ENCODE measurements around the gene RABEPK.
"Not testable (repeated sequence)": the region's sequence is repeated elsewhere in the genome, so short reads cannot be mapped to it uniquely, and the experiment has no call there.

Gene RABEPK

GRCh38 chr9:125255781-125256391 is 55.5 kb downstream of the RABEPK start:
- Mint-ChIP-seq H3K27ac (no peak overlapping the region), H3K27me3 (ENCODE audit: low read depth) (no peaks in the 10 kb centered on the region), H3K4me1 (ENCODE audit: low read depth) (peaks cover 2% of the 10 kb centered on the region), H3K36me3 (ENCODE audit: low read depth) (no peaks in the 10 kb centered on the region), H3K4me3 (no peak overlapping the region), H3K9me3 (no peaks in the 10 kb centered on the region)

- no peaks in the 10 kb centered on the region for H3K27me3 Mint-ChIP-seq (ENCODE audit: low read depth)
- no peak overlapping the region for H3K27ac Mint-ChIP-seq
- H3K4me3 Mint-ChIP-seq = no peak overlapping the region
- peaks cover 5% of the 10 kb centered on the region for H3K36me3 Mint-ChIP-seq (ENCODE audit: low read depth)
- H3K4me1 Mint-ChIP-seq (ENCODE audit: low read depth) = peaks cover 15% of the 10 kb centered on the region
- H3K9me3 Mint-ChIP-seq = no peaks in the 10 kb centered on the region
Measured at GRCh38 chr9:125258160-125258785, 57.9 kb downstream of the RABEPK start.

GRCh38 chr9:125258832-125259534 is 58.6 kb downstream of the RABEPK start:
- Mint-ChIP-seq H3K4me1 (ENCODE audit: low read depth) (peaks cover 20% of the 10 kb centered on the region), H3K4me3 (no peak overlapping the region), H3K27me3 (ENCODE audit: low read depth) (no peaks in the 10 kb centered on the region), H3K27ac (no peak overlapping the region), H3K9me3 (no peaks in the 10 kb centered on the region), H3K36me3 (ENCODE audit: low read depth) (peaks cover 7% of the 10 kb centered on the region)

GRCh38 chr9:125260561-125260960 is 60.2 kb downstream of the RABEPK start:
- peak overlapping the region; percentile 96 for H3K27ac Mint-ChIP-seq
- peaks cover 14% of the 10 kb centered on the region for H3K36me3 Mint-ChIP-seq (ENCODE audit: low read depth)
- H3K4me3 Mint-ChIP-seq = peak overlapping the region; percentile 99
- no peaks in the 10 kb centered on the region for H3K27me3 Mint-ChIP-seq (ENCODE audit: low read depth)
- peaks cover 31% of the 10 kb centered on the region for H3K4me1 Mint-ChIP-seq (ENCODE audit: low read depth)
- H3K9me3 Mint-ChIP-seq = no peaks in the 10 kb centered on the region

- Mint-ChIP-seq H3K4me3 (peak within 1 kb of the TSS; percentile 99), H3K27me3 (ENCODE audit: low read depth) (no peaks in the 10 kb centered on the region), H3K36me3 (ENCODE audit: low read depth) (peaks cover 14% of the 10 kb centered on the region), H3K9me3 (no peaks in the 10 kb centered on the region), H3K4me1 (ENCODE audit: low read depth) (peaks cover 32% of the 10 kb centered on the region), H3K27ac (peak within 1 kb of the TSS; percentile 96)
Measured at GRCh38 chr9:125261501-125262293, 61.4 kb downstream of the RABEPK start, which contains the start of gene GAPVD1. Gene GAPVD1 (plus strand): TSS chr9:125261826. CDS start chr9:125298922, 37,096 bp downstream.

GRCh38 chr9:125262294-125262991 is 62.1 kb downstream of the RABEPK start:
- peaks cover 17% of the 10 kb centered on the region for H3K36me3 Mint-ChIP-seq (ENCODE audit: low read depth)
- peak overlapping the region; percentile 99 for H3K4me3 Mint-ChIP-seq
- H3K4me1 Mint-ChIP-seq (ENCODE audit: low read depth) = peaks cover 32% of the 10 kb centered on the region
- H3K9me3 Mint-ChIP-seq = no peaks in the 10 kb centered on the region
- peak overlapping the region; percentile 96 for H3K27ac Mint-ChIP-seq
- H3K27me3 Mint-ChIP-seq (ENCODE audit: low read depth) = no peaks in the 10 kb centered on the region

- H3K27me3 Mint-ChIP-seq (ENCODE audit: low read depth); H3K9me3 Mint-ChIP-seq: not testable (repeated sequence)
- Mint-ChIP-seq H3K27ac (peak overlapping the region; percentile 72), H3K4me1 (ENCODE audit: low read depth) (peaks cover 39% of the 10 kb centered on the region), H3K36me3 (ENCODE audit: low read depth) (peaks cover 20% of the 10 kb centered on the region), H3K4me3 (peak overlapping the region; percentile 73)
Measured at GRCh38 chr9:125264068-125264467, 63.7 kb downstream of the RABEPK start.

- peaks cover 26% of the 10 kb centered on the region for H3K4me1 Mint-ChIP-seq (ENCODE audit: low read depth)
- H3K9me3 Mint-ChIP-seq = no peaks in the 10 kb centered on the region
- no peaks in the 10 kb centered on the region for H3K27me3 Mint-ChIP-seq (ENCODE audit: low read depth)
- no peak overlapping the region for H3K4me3 Mint-ChIP-seq
- H3K27ac Mint-ChIP-seq = no peak overlapping the region
- peaks cover 24% of the 10 kb centered on the region for H3K36me3 Mint-ChIP-seq (ENCODE audit: low read depth)
Measured at GRCh38 chr9:125268394-125269013, 68.2 kb downstream of the RABEPK start.

- Mint-ChIP-seq H3K27me3 (ENCODE audit: low read depth) (no peaks in the 10 kb centered on the region), H3K27ac (no peak overlapping the region), H3K4me3 (no peak overlapping the region), H3K36me3 (ENCODE audit: low read depth) (peaks cover 22% of the 10 kb centered on the region), H3K9me3 (no peaks in the 10 kb centered on the region), H3K4me1 (ENCODE audit: low read depth) (peaks cover 21% of the 10 kb centered on the region)
Measured at GRCh38 chr9:125269014-125269397, 68.7 kb downstream of the RABEPK start.

GRCh38 chr9:125271081-125271480 is 70.7 kb downstream of the RABEPK start:
- Mint-ChIP-seq H3K27me3 (ENCODE audit: low read depth) (no peaks in the 10 kb centered on the region), H3K4me1 (ENCODE audit: low read depth) (peaks cover 8% of the 10 kb centered on the region)

GRCh38 chr9:125272697-125273096 is 72.4 kb downstream of the RABEPK start:
- no peaks in the 10 kb centered on the region for H3K9me3 Mint-ChIP-seq
- peaks cover 12% of the 10 kb centered on the region for H3K4me1 Mint-ChIP-seq (ENCODE audit: low read depth)
- H3K36me3 Mint-ChIP-seq (ENCODE audit: low read depth) = peaks cover 16% of the 10 kb centered on the region
- no peak overlapping the region for H3K27ac Mint-ChIP-seq
- H3K27me3 Mint-ChIP-seq (ENCODE audit: low read depth) = no peaks in the 10 kb centered on the region
- no peak overlapping the region for H3K4me3 Mint-ChIP-seq

More at GRCh38 chr9:125271081-125271480, 70.7 kb downstream of the RABEPK start:
- Mint-ChIP-seq H3K9me3 (no peaks in the 10 kb centered on the region), H3K4me3 (no peak overlapping the region), H3K36me3 (ENCODE audit: low read depth) (peaks cover 15% of the 10 kb centered on the region), H3K27ac (no peak overlapping the region)

GRCh38 chr9:125276771-125277170 is 76.4 kb downstream of the RABEPK start:
- H3K4me1 Mint-ChIP-seq (ENCODE audit: low read depth) = peaks cover 6% of the 10 kb centered on the region
- H3K27ac Mint-ChIP-seq = no peak overlapping the region
- peaks cover 8% of the 10 kb centered on the region for H3K36me3 Mint-ChIP-seq (ENCODE audit: low read depth)
- H3K27me3 Mint-ChIP-seq (ENCODE audit: low read depth) = no peaks in the 10 kb centered on the region
- H3K9me3 Mint-ChIP-seq = no peaks in the 10 kb centered on the region
- H3K4me3 Mint-ChIP-seq = no peak overlapping the region

GRCh38 chr9:125277411-125277810 is 77.1 kb downstream of the RABEPK start:
- no peaks in the 10 kb centered on the region for H3K27me3 Mint-ChIP-seq (ENCODE audit: low read depth)
- no peak overlapping the region for H3K27ac Mint-ChIP-seq
- no peak overlapping the region for H3K4me3 Mint-ChIP-seq
- H3K36me3 Mint-ChIP-seq (ENCODE audit: low read depth) = peaks cover 5% of the 10 kb centered on the region
- H3K4me1 Mint-ChIP-seq (ENCODE audit: low read depth) = peaks cover 6% of the 10 kb centered on the region
- no peaks in the 10 kb centered on the region for H3K9me3 Mint-ChIP-seq

Measured in T-helper 1 cell treated with Interleukin-12 subunit alpha and Interleukin-12 subunit beta and Interleukin-4 antibody, amounts not matched to agents 30 μg/mL and 1 μg/mL, for 36 hours (primary cell).